Stimulated activated CD4-positive, alpha-beta T cell treated with anti-CD3 and anti-CD28 coated beads, Interleukin-12 subunit alpha, Interleukin-12 subunit beta, amount 100 ng/mL, for 4 hours (primary cell): ENCODE results near the gene GLE1.
"Not testable (repeated sequence)": the region's sequence is repeated elsewhere in the genome, so short reads cannot be mapped to it uniquely, and the experiment has no call there.

ENCODE experiments used
- DNase-seq: peaks from one replicate; pipeline ENCODE4 v3.0.0-alpha.2; 2020

Gene GLE1

GRCh38 chr9:128552744-128553440, 48.4 kb downstream of the GLE1 start:
- DNase-seq, result peak; percentile 49

- DNase-seq, result no peak
These were observed 49.2 kb downstream of the GLE1 start for GRCh38 chr9:128553728-128554127.

- DNase-seq, result peak; percentile 10
These were observed 49.8 kb downstream of the GLE1 start for GRCh38 chr9:128554155-128554862.

GRCh38 chr9:128555180-128555721, 50.7 kb downstream of the GLE1 start:
- no peak for DNase-seq

GRCh38 chr9:128556276-128556675, 51.8 kb downstream of the GLE1 start:
- DNase-seq, result no peak

- DNase-seq, result no peak
These were observed 52.6 kb downstream of the GLE1 start for GRCh38 chr9:128556926-128557634.

- DNase-seq, result peak; percentile 8
These were observed 54.2 kb downstream of the GLE1 start for GRCh38 chr9:128558431-128559310.

- no peak for DNase-seq
These were observed 61.1 kb downstream of the GLE1 start for GRCh38 chr9:128565578-128565977.

GRCh38 chr9:128568470-128569078, 64.1 kb downstream of the GLE1 start:
- DNase-seq, result no peak

- DNase-seq, result no peak
These were observed 71.0 kb downstream of the GLE1 start for GRCh38 chr9:128575469-128575868.

- DNase-seq, result no peak
These were observed 71.4 kb downstream of the GLE1 start for GRCh38 chr9:128575916-128576315.

- DNase-seq, result no peak
These were observed 72.7 kb downstream of the GLE1 start for GRCh38 chr9:128577206-128577605.

GRCh38 chr9:128579194-128579593, 74.7 kb downstream of the GLE1 start:
- no peak for DNase-seq

- DNase-seq, result no peak
These were observed 76.2 kb downstream of the GLE1 start for GRCh38 chr9:128580731-128581130.

- DNase-seq, result not testable (repeated sequence)
These were observed 80.6 kb downstream of the GLE1 start for GRCh38 chr9:128585155-128585554.

- not testable (repeated sequence) for DNase-seq
These were observed 82.4 kb downstream of the GLE1 start for GRCh38 chr9:128586934-128587333.

GRCh38 chr9:128587453-128587852, 82.9 kb downstream of the GLE1 start:
- peak; percentile 40 for DNase-seq

GRCh38 chr9:128588581-128589233, 84.2 kb downstream of the GLE1 start:
- DNase-seq, result no peak
